C4-2B (cell line): ENCODE data around the gene CEBPZ.

ENCODE experiments used
- CTCF ChIP-seq: fragments of 450-650 bp; conservative IDR thresholded peaks from 2 replicates; pipeline ENCODE4 v1.5.1; 2017; ENCODE audit warnings: mild to moderate bottlenecking
- ZFX ChIP-seq: fragments of 450-650 bp; IDR thresholded peaks from 2 replicates; pipeline ENCODE4 v1.6.1; 2017

GRCh38 chr2:37226863-37227262, 4.5 kb downstream of the CEBPZ start:
- TF ChIP-seq CTCF: no peak
- no peak for TF ChIP-seq ZFX
